Activated CD8-positive, alpha-beta memory T cell treated with anti-CD3 and anti-CD28 coated beads, Interleukin-2, amount 50 U/mL, for 1 hour (primary cell): Measurements from ENCODE around the gene DGUOK.

Source experiments
- DNase-seq: peaks from one replicate; pipeline ENCODE4 v3.0.0-alpha.2; 2020; ENCODE audit errors: extremely low read depth

The DGUOK gene

GRCh38 chr2:73979686-73980085 is 53.0 kb downstream of the DGUOK start:
- no peak for DNase-seq

DNA sequence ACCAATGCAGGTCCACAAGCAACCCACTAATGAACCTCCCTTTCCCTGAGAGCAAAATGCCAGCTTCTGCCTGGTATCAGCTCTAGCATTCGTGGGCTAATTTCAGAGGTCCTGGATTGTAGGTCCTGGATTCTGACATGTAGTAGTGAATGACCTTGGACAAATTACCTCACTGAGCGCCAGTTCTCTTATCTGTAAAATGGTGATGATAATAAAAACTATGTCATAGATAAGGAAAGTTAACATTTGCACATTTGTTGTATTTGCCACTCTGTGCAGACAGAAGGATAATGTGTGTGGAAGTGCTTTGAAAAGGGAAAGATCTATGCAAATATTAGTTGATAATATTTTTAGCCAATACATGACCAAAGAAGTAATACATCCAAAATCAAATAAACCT is 53.9 kb downstream of the DGUOK start:
- DNase-seq = no peak

- DNase-seq = no peak
Observed at GRCh38 chr2:73981081-73982001, 54.7 kb downstream of the DGUOK start.

DNA sequence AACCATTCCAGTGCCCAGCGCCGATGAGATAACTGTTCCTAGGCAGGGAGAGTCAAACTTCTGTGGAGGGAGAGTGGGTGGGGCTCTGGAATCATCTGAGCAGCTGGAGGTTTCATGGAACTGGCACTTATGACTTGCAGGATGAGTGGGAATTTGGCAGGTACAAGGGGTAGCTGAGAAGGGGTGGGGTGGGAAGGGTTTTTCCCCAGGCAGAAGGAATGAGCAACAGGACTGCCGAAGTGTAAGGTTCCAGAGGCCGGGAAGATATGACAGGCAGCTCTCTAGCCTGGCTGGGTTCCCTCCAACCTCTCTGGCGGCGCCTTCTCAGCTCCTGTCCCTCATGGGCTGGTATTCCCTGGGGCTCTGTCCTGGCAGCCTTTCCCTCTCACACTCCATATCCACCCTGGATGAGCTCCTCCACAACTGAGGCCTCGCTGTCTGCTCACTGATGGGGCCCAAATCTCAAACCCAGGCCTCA is 55.5 kb downstream of the DGUOK start:
- DNase-seq = no peak

DNA sequence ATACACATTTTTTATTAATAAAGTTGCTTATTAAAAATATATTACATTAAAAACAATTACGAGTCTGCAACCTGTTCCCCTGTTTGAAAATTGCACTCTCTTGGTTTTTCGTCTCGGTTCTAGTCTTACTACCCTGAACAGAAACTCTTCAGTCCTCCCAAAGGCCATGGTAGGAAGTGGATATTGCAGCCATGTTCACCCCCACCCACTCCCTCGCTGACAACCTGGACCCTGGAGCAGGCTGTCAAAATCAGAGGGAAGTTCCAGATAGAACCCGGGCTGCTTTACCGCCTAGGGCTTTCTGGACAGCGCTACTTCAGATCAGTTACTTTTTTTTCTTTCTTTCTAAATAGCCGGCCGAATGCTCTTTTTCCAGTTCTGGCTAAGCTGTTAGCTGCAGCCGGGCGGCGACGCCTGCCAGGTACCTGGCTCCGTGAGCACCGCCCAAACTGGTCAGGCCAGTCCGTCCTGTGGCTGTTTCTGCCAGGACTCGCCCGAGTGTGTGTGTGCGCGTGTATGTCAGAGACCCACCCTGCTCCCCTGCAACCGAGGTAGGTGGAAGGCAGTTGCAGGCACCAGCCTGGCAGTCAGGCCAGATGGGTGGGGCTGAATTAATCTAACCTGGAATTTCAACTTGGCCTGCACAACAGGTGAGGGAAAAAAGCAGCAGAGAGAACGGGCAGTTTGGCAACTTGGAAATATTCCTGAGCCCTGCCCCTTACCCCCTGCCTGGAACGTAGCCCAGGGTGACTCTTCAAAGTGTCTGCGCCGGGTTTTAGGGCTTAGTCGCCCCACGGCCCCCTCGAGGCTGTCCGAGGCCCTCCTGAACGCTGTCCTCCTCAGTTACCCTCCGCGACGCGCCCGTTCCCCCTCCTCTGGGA is 56.9 kb downstream of the DGUOK start:
- no peak for DNase-seq

DNA sequence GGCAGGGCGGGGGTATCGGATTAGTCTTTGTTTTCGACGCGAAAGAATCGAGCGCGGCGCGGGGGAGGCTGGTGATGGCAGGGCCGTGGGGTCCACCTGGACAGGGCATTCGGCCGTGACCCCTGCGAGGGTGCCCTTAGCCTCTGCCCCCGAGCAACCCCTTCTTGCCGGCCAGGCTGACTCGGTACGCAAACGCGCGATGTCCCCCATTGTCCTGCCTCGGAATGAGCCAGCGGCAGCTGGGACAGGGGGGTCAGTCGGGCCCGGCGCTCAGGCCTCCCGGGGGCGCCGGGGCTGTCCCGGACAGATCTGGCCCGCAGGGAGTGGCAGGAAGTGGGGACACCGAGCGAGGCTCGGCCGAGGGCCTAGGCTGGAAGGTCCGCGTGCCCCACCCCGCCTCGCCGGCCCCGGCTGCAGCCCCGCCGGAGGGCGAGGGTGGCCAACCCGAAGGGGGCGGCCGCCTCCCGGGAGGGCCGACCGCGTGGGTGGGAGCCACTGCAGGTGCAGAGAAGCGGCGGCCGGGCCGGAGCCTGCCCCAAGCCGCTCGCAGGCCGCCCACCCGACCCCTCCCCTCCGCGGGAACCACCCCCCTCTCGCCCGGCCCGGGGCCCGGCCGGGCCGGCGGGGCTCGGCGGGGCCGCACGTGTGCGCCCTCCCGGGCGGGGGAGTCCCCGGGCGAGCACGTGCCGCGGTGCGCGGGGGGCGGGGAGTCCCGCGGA is 57.7 kb downstream of the DGUOK start, which contains the start of gene TET3:
TET3 (plus strand) TSS at position 708 of the 719 bp plus-strand sequence. CDS start 1,494 bp downstream, outside the sequence.
- no peak for DNase-seq

GRCh38 chr2:73984922-73985307 is 58.2 kb downstream of the DGUOK start:
- DNase-seq = no peak

GRCh38 chr2:73985308-73986084 is 58.8 kb downstream of the DGUOK start:
- DNase-seq = no peak

DNA sequence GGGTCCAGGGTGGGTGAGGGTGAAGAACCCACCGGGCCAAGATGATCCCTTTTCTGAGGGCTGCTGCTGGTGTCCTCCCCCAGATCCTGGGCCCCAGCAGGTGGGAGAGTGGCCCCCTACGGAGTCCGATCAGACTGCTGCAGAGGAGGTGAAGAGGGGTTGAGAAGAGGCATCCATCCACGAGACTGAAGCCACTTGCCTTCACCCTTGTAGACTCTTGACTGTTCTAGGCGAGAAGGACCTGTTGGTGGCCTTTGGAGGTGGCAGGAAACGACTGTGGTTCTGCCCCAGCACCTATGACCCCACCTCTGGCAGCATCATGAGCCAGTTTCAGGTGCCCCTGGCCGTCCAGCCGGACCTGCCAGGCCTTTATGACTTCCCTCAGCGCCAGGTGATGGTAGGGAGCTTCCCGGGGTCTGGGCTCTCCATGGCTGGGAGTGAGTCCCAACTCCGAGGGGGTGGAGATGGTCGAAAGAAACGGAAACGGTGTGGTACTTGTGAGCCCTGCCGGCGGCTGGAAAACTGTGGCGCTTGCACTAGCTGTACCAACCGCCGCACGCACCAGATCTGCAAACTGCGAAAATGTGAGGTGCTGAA is 59.5 kb downstream of the DGUOK start:
- no peak for DNase-seq

GRCh38 chr2:73987109-73987947 is 60.6 kb downstream of the DGUOK start:
- DNase-seq = no peak

- no peak for DNase-seq
Observed at GRCh38 chr2:73987948-73988700, 61.4 kb downstream of the DGUOK start.

- no peak for DNase-seq
Observed at GRCh38 chr2:73989972-73990371, 63.3 kb downstream of the DGUOK start.

DNA sequence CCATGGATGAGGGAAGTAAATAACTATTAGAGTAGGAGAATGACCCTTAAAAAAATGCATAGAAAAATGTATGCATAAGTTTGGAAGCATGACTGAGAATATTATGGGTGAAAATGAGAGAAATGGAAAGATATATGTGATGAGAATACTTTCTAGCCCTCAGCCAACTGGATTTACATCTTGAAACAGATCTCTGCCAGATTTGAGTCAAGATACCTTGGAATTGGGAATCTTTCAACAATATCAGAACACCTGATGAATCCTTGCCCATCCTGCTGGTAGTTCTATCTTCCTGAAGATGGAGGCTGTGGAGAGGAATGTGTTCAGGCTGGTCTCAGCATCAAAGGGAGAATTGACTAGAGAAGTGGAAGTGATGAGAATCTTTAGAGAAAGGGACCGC is 63.9 kb downstream of the DGUOK start:
- no peak for DNase-seq

GRCh38 chr2:73992036-73992435 is 65.4 kb downstream of the DGUOK start:
- DNase-seq = no peak

DNA sequence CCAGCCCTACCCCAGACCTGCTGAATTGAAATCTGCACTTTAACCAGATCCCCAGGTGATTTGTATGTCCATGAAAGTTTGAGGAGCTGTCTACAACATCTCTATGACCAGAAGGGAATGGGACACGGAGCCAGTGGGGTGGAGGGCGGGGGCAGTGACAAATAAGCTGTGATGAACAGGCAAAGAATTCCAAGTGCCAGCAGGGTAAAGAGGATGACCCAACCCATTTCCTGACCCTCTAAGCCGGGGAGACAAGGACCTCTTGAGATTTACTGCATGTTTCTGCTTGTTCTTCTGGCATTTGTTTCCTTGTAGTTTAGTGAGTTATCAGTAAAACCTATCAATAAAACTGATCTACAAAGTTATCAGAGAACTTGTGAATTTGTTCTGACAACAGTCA is 66.7 kb downstream of the DGUOK start:
- DNase-seq = no peak

DNA sequence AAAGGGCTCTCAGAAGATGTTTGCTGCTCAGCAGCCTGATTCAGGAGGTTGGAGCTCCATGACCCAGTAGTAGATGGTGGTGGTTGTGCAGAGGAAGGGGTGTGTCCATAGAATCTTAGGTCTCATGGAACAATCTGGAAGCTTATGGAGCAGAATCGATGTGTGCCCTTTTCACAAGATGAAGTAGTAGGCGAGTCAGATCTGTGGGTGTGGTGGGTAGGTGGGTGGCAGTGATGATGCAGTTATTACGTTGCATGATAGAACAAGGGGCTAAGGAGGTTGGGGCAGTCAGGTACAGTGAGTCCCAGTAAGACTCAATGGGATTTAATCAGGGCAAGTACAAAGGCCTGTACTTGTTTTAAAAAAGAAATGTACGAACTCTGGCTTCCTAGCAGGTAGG is 67.1 kb downstream of the DGUOK start:
- DNase-seq = no peak

DNA sequence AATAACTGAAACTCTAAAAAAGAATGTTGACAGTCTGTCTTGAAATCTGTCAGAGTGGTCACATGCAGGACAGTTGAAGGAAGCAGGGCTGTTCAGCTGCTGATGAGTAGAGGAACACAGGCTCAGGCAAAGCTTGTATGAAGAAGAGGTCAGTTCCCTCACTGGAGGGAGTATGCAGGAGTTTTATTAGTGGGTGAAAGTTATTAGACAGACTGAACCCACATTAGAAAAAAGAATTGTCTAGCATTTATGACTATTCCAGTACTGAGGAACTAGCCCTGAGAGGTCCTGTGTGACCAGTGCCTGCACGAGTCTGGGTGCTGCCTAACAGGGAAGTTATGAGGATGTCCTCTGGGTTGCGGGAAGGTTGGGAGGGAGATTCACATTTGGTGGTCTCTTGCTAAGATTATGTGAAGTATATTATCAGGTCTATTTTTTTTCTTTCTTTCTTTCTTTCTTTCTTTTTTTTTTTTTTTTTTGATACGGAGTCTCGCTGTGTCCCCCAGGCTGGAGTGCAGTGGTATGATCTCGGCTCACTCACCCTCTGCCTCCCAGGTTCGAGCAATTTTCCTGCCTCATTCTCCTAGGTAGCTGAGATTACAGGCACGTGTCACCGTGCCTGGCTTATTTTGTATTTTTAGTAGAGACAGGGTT is 67.6 kb downstream of the DGUOK start:
- DNase-seq = no peak

DNA sequence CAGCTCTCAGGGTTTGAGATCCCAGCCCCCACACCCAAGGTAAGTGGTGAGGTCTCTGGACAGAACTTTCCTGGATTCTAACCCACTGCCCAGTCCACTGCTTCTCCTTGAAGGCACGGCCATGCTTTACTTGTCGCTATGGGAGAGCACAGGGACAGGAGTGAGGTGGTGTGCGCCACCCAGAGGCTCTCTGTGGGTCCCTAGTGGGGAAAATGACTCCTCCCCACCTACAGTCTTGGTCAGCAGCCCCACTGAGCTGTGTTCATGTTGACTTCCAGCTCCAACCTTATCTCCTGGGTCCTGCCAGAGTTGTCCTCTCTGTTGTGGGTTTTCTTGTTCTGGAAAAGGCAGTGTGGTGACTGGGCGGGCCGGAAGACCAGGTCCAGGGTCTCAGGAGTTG is 69.1 kb downstream of the DGUOK start:
- DNase-seq = no peak
